ENCODE results near the gene PAX5. TPM values are rescaled to one million over a fixed set of nuclear protein-coding genes. Genes with fewer than 3 reads are reported as not detected.
"Not testable (repeated sequence)": the region's sequence is repeated elsewhere in the genome, so short reads cannot be mapped to it uniquely, and the experiment has no call there.

The PAX5 gene
- total RNA-seq (under 1 TPM in 2 of 7 donors, not detected in 5; 0.05 to 0.28 TPM), polyA plus RNA-seq (under 1 TPM in 1 of 2 donors, not detected in 1; 0.02 TPM)
- long read RNA-seq, donor 1 = 0 reads
- long read RNA-seq, donor 2 = 0 reads
- long read RNA-seq, donor 3 = 0 reads

DNA sequence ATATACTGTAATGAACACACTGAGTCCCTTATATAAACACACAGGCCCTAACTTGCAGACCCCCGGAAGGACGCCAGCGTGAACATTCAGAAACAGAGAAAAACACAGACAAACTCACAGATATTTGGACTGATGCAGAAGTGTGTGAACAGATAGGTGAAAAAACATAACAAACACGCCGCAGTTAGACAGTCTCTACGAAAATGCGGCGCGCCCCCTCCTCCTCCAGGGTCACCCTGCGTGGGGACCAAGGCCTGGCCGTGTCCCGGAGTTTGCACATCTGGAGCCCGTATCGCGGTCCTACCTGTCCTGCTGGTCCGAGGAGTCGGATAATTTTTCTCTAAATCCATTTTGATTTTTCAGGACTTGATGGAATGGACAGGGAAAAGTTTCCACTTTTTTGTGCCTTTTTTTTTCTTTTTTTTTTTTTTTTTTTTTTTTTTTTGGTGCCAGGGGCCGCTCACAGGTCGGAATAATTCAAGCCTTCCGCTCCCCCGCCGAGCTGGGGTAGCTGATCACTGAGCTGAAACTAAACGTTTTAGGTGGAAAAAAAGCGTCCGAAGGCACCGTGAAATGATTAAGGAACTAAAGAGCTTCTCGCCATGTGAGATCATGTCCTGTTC, at the start of gene PAX5:
PAX5 (minus strand) TSS at position 587 of the 623 bp plus-strand sequence; CDS start at position 350, 237 bp downstream.
- Histone ChIP-seq H3K36me3 (no peaks in the 10 kb centered on the region), H3K4me1 (ENCODE audit: insufficient read depth) (peaks cover 9% of the 10 kb centered on the region), H3K4me3 (no peak within 1 kb of the TSS), H3K27me3 (peaks cover 3% of the 10 kb centered on the region), H3K9me3 (no peaks in the 10 kb centered on the region), H3K27ac (no peak within 1 kb of the TSS)
- WGBS, 3 donors = 13 to 14% (median 14%) methylated on average over 26 to 27 of the region's 27 CpGs
- TF ChIP-seq, protein P1, sequence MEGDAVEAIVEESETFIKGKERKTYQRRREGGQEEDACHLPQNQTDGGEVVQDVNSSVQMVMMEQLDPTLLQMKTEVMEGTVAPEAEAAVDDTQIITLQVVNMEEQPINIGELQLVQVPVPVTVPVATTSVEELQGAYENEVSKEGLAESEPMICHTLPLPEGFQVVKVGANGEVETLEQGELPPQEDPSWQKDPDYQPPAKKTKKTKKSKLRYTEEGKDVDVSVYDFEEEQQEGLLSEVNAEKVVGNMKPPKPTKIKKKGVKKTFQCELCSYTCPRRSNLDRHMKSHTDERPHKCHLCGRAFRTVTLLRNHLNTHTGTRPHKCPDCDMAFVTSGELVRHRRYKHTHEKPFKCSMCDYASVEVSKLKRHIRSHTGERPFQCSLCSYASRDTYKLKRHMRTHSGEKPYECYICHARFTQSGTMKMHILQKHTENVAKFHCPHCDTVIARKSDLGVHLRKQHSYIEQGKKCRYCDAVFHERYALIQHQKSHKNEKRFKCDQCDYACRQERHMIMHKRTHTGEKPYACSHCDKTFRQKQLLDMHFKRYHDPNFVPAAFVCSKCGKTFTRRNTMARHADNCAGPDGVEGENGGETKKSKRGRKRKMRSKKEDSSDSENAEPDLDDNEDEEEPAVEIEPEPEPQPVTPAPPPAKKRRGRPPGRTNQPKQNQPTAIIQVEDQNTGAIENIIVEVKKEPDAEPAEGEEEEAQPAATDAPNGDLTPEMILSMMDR (IDR thresholded peaks at IDR 0.05) = no peak
- no peak for TF ChIP-seq EP300 (IDR thresholded peaks at IDR 0.05)
- no peak for TF ChIP-seq POLR2A (IDR thresholded peaks at IDR 0.05)
- intact Hi-C loops (cut with DNase I) = no loop called here
- DNase-seq = no peak

DNA sequence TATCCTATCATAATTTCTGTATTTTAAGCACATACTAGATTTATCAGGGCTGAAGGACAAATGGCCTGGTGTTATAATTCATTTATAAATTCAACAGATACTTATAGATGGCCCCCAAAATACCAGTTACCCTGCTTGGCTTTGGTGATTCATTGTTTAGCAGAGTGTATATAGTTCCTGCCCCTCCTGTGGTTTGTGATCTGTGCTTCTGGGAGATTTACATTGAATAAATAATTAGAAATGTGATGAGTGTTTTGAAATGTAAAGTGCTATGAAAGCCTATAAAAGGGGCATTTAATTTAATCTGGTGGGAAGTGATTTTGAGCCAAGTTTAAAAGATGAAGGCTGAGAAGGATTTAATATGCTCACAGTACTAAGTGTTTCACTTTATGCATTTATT, 49.6 kb upstream of the PAX5 start:
- intact Hi-C loops (cut with DNase I) = no loop called here
- no peak for DNase-seq
- no peaks in the 10 kb centered on the region for H3K36me3 ChIP-seq
- H3K27ac ChIP-seq = no peak overlapping the region
- H3K9me3 ChIP-seq = no peaks in the 10 kb centered on the region
- H3K4me1 ChIP-seq (ENCODE audit: insufficient read depth) = no peaks in the 10 kb centered on the region
- no peaks in the 10 kb centered on the region for H3K27me3 ChIP-seq
- H3K4me3 ChIP-seq = no peak overlapping the region
- TF ChIP-seq POLR2A (IDR thresholded peaks at IDR 0.05) = no peak
- TF ChIP-seq, protein P1 (IDR thresholded peaks at IDR 0.05) = no peak
- no peak for TF ChIP-seq EP300 (IDR thresholded peaks at IDR 0.05)

DNA sequence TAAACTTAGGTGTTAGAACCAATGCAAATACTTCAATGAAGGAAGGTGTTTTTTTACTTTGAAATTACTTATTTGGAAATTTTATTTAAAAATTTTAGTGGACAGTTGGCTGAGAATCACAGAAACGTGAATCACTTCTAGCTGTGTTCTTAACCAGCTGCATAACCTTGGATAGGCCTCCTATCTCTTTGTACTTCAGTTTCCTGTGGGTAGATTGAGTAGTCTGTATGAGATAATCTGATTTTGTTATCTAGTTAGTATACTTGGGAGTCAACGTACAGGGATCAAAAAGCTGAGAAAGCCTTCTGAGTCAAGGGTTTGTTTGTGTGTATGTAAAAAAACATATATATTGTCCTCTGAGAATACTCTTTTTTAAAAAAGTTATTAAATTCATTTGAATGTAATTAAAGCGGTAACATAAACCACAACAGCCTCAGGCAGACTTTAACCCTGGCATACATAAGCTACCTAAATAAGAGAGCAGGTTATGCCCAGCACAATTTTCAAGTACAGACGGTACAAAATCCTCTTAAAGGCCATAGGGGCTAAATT, 48.2 kb upstream of the PAX5 start:
- TF ChIP-seq EP300 (IDR thresholded peaks at IDR 0.05) (no peak), POLR2A (IDR thresholded peaks at IDR 0.05) (no peak)
- TF ChIP-seq, protein P1 (IDR thresholded peaks at IDR 0.05) = no peak
- H3K27me3 ChIP-seq = no peaks in the 10 kb centered on the region
- 64 to 69% (median 66%) methylated on average over 4 of the region's 4 CpGs for WGBS, 3 donors
- H3K9me3 ChIP-seq = no peaks in the 10 kb centered on the region
- H3K4me1 ChIP-seq (ENCODE audit: insufficient read depth) = no peaks in the 10 kb centered on the region
- intact Hi-C loops (cut with DNase I) = no loop called here
- no peak overlapping the region for H3K27ac ChIP-seq
- H3K4me3 ChIP-seq = no peak overlapping the region
- DNase-seq = no peak
- no peaks in the 10 kb centered on the region for H3K36me3 ChIP-seq

DNA sequence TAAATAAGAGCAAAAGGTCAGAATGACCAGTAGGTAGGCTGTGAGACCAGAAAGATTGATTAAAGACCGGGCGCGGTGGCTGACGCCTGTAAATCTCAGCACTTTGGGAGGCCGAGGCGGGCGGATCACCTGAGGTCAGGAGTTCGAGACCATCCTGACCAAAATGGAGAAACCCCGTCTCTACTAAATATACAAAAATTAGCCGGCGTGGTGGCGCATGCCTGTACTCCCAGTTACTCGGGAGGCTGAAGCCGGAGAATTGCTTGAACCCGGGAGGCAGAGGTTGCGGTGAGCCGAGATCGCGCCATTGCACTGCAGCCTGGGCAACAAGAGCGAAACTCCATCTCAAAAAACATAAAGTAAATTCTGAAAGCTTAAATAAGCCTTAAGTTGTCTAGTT, 47.4 kb upstream of the PAX5 start:
- H3K4me1 ChIP-seq (ENCODE audit: insufficient read depth); H3K27me3 ChIP-seq; H3K27ac ChIP-seq; H3K9me3 ChIP-seq; H3K4me3 ChIP-seq; intact Hi-C loops (cut with DNase I); H3K36me3 ChIP-seq: not testable (repeated sequence)
- DNase-seq = peak in 3 of 5 donors; percentile 21 to 36 (median 23)
- 96 to 98% (median 98%) methylated on average over 20 of the region's 20 CpGs for WGBS, 3 donors

DNA sequence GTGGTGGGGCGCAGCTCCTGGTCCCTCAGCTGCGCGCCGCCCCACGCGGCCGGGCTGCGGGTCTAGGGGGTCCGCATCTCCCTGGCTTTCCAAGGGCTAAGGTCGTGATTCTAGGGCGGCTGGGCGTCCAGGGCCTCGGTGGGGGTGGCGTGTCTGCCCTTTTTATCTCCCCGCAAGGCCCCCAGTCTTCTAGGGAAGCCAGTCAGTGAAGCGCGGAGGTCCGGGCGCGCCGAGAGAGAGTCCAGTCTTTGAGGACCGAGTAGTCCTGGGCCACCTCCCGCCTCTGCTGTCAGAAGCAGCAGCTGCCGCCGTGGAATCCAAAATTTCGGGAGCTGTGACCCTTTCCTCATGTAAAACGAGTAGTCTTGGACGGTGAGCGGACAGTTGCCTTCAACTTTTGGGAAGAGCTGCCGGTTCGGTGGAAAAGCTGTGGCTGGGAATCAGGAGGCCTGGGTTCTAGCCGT, 46.1 kb upstream of the PAX5 start:
- intact Hi-C loops (cut with DNase I); H3K36me3 ChIP-seq; H3K9me3 ChIP-seq; H3K4me1 ChIP-seq (ENCODE audit: insufficient read depth); H3K27me3 ChIP-seq: not testable (repeated sequence)
- WGBS, 3 donors = 0 to 1% (median 1%) methylated on average over 32 of the region's 32 CpGs
- peak overlapping the region; percentile 82 to 87 for H3K27ac ChIP-seq
- H3K4me3 ChIP-seq = peak overlapping the region; percentile 94
- DNase-seq = peak in 4 of 5 donors; percentile 31 to 70 (median 46)

Measured in ovary (tissue), 10 donors.